Hepatocyte (in vitro differentiated cells): ENCODE data around the gene ITPR1. TPM values are rescaled to one million over a fixed set of nuclear protein-coding genes. Genes with fewer than 3 reads are reported as not detected.

ENCODE experiments used
- DNase-seq: peaks from one replicate; pipeline ENCODE4 v3.0.0-alpha.2; 2016; ENCODE audit warnings: low spot score
- H2AFZ ChIP-seq: fragments of 200-600 bp; sonication (generic); 2 replicates; pipeline ENCODE4 v1.6.0; 2016; ENCODE audit warnings: antibody characterized with exemption, mild to moderate bottlenecking
- H3K27ac ChIP-seq: fragments of 200-600 bp; sonication (generic); 2 replicates; pipeline ENCODE4 v1.5.1; 2016; ENCODE audit warnings: mild to moderate bottlenecking
- H3K27me3 ChIP-seq: fragments of 200-600 bp; sonication (generic); 2 replicates; pipeline ENCODE4 v1.6.1; 2016
- H3K36me3 ChIP-seq: fragments of 200-600 bp; sonication (generic); replicated peaks from 2 replicates; pipeline ENCODE4 v1.5.1; 2016; ENCODE audit warnings: low read depth; ENCODE audit not compliant: insufficient read depth
- H3K4me1 ChIP-seq: fragments of 200-600 bp; sonication (generic); 2 replicates; pipeline ENCODE4 v1.5.1; 2016; ENCODE audit warnings: mild to moderate bottlenecking, moderate library complexity; ENCODE audit not compliant: insufficient read depth
- H3K4me2 ChIP-seq: fragments of 200-600 bp; sonication (generic); 2 replicates; pipeline ENCODE4 v1.6.0; 2016
- H3K4me3 ChIP-seq: fragments of 200-600 bp; sonication (generic); 2 replicates; pipeline ENCODE4 v1.5.1; 2016; ENCODE audit warnings: mild to moderate bottlenecking
- H3K79me2 ChIP-seq: fragments of 200-600 bp; sonication (generic); 2 replicates; pipeline ENCODE4 v1.6.0; 2017; ENCODE audit warnings: mild to moderate bottlenecking
- H3K9me2 ChIP-seq: fragments of 200-600 bp; sonication (generic); replicated peaks from 2 replicates; pipeline ENCODE4 v1.6.0; 2017; ENCODE audit warnings: mild to moderate bottlenecking; ENCODE audit not compliant: insufficient read depth
- H3K9me3 ChIP-seq: fragments of 200-600 bp; sonication (generic); 2 replicates; pipeline ENCODE4 v1.5.1; 2016; ENCODE audit warnings: low read depth, mild to moderate bottlenecking
- H4K20me1 ChIP-seq: fragments of 200-600 bp; sonication (generic); 2 replicates; pipeline ENCODE4 v1.6.0; 2016; ENCODE audit warnings: mild to moderate bottlenecking; ENCODE audit not compliant: insufficient read depth, poor library complexity, severe bottlenecking
- CTCF ChIP-seq: fragments of 200-600 bp; sonication (generic); IDR thresholded peaks from 2 replicates; pipeline ENCODE4 v1.5.1; 2016; ENCODE audit warnings: antibody characterized with exemption, mild to moderate bottlenecking; ENCODE audit not compliant: poor library complexity
- EZH2 ChIP-seq: fragments of 200-600 bp; sonication (generic); IDR thresholded peaks from 2 replicates; pipeline ENCODE4 v1.6.1; 2016; ENCODE audit warnings: antibody characterized with exemption, mild to moderate bottlenecking, borderline replicate concordance
- EZH2phosphoT487 ChIP-seq: fragments of 200-600 bp; sonication (generic); IDR thresholded peaks from one replicate; pipeline ENCODE4 v1.6.1; 2018; ENCODE audit warnings: antibody characterized with exemption, mild to moderate bottlenecking, low read depth, moderate library complexity; ENCODE audit not compliant: unreplicated experiment, severe bottlenecking
- WGBS: methylation state at CpG from one replicate; pipeline ENCODE4 v1.1.6; 2016; ENCODE audit warnings: low lambda C conversion rate; ENCODE audit errors: missing lambda C conversion rate; 5-methylcytosine and 5-hydroxymethylcytosine counted together
- polyA plus RNA-seq: library from polyadenylated mRNA; unstranded; fragments of >200 nt; fragmentation: Nextera tagmentation; extraction: Ambion mirVana; gene quantifications from 2 replicates; pipeline ENCODE4 v1.2.1, GENCODE V29; 2016
- total RNA-seq: library from RNA; depleted of rRNA; stranded (reverse); fragments of >200 nt; gene quantifications from 2 replicates; pipeline ENCODE4 v1.2.3, GENCODE V29; 2014

The ITPR1 gene
- total and polyA plus RNA-seq, 2 experiments from 2014 or later, result 46.8 to 90.8 TPM

- H3K9me2 ChIP-seq, result no peaks in the 10 kb centered on the region
- H3K4me2 ChIP-seq, result no peak overlapping the region
- H3K4me1 ChIP-seq, result no peaks in the 10 kb centered on the region
- H2AFZ ChIP-seq, result no peak overlapping the region
- DNase-seq, result no peak
- WGBS, result 90% methylated on average over 3 of the region's 3 CpGs
- no peaks in the 10 kb centered on the region for H3K27me3 ChIP-seq
- no peaks in the 10 kb centered on the region for H3K9me3 ChIP-seq
- H4K20me1 ChIP-seq, result no peaks in the 10 kb centered on the region
- no peak overlapping the region for H3K27ac ChIP-seq
- TF ChIP-seq EZH2 (no peak), EZH2phosphoT487 (no peak), CTCF (no peak)
- H3K4me3 ChIP-seq, result no peak overlapping the region
- H3K79me2 ChIP-seq, result no peaks in the 10 kb centered on the region
- H3K36me3 ChIP-seq, result no peaks in the 10 kb centered on the region
Measured at GRCh38 chr3:4698125-4698821, 205.1 kb downstream of the ITPR1 start.

- Histone ChIP-seq H3K9me3 (no peaks in the 10 kb centered on the region), H3K9me2 (no peaks in the 10 kb centered on the region), H3K27ac (no peak overlapping the region), H3K79me2 (no peaks in the 10 kb centered on the region), H3K27me3 (no peaks in the 10 kb centered on the region), H2AFZ (no peak overlapping the region), H3K4me1 (no peaks in the 10 kb centered on the region), H4K20me1 (no peaks in the 10 kb centered on the region), H3K36me3 (peaks cover 4% of the 10 kb centered on the region), H3K4me2 (no peak overlapping the region), H3K4me3 (no peak overlapping the region)
- no peak for DNase-seq
- no peak for TF ChIP-seq EZH2phosphoT487
- no peak for TF ChIP-seq EZH2
- no peak for TF ChIP-seq CTCF
- 83% methylated on average over 3 of the region's 3 CpGs for WGBS
Measured at GRCh38 chr3:4703054-4703480, 209.9 kb downstream of the ITPR1 start.

GRCh38 chr3:4704552-4704951, 211.4 kb downstream of the ITPR1 start:
- DNase-seq, result no peak
- H3K79me2 ChIP-seq, result no peaks in the 10 kb centered on the region
- no peaks in the 10 kb centered on the region for H3K4me1 ChIP-seq
- WGBS, result 94% methylated on average over 4 of the region's 4 CpGs
- no peaks in the 10 kb centered on the region for H3K27me3 ChIP-seq
- no peaks in the 10 kb centered on the region for H4K20me1 ChIP-seq
- H3K27ac ChIP-seq, result no peak overlapping the region
- H3K4me3 ChIP-seq, result no peak overlapping the region
- peaks cover 4% of the 10 kb centered on the region for H3K36me3 ChIP-seq
- H3K9me2 ChIP-seq, result no peaks in the 10 kb centered on the region
- H3K4me2 ChIP-seq, result no peak overlapping the region
- TF ChIP-seq EZH2, result no peak
- TF ChIP-seq EZH2phosphoT487, result no peak
- no peak for TF ChIP-seq CTCF
- no peaks in the 10 kb centered on the region for H3K9me3 ChIP-seq
- H2AFZ ChIP-seq, result no peak overlapping the region
